ENCODE measurements around the gene PKNOX2.

DNA sequence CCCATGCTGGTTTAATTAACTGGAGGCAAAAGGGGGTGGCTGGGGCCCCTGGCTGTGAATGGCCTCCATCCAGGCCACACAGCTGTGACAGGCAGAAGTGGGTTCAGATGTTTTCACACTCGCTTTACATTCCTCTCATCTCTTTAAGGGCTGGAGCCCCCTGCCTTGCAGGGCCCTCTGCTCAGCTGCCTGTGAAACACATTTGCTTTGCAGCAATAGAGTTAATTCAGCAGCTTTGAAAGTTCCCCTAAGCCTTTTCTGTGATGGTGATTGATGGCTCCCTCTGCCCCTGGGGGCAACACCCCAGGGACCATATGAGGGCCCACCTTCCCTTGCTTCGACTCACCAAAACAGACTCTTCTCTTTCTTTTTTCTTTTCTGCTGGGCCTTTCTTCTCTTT, 192.2 kb downstream of the PKNOX2 start:
- no peak for TF ChIP-seq CTCF (conservative IDR thresholded peaks at IDR 0.05; ENCODE audit: low read length)
- TF ChIP-seq EZH2phosphoT487 (IDR thresholded peaks at IDR 0.05; ENCODE audit: borderline replicate concordance, low read depth, low read length): no peak

Data from OCI-LY7 (cell line).